Activated CD4-positive, alpha-beta T cell treated with anti-CD3 and anti-CD28 coated beads, Interleukin-2, amount 50 U/mL, for 4 hours (primary cell): ENCODE results near the gene STUB1.

Experiments used
- DNase-seq, 2 experiments: peaks; one replicate each; pipeline ENCODE4 v3.0.0-alpha.2; 2020

Gene STUB1

GRCh38 chr16:726438-727290, 46.5 kb downstream of the STUB1 start, which contains the start of the genes CCDC78 and HAGHL:
CCDC78 (minus strand) TSS chr16:726443; CDS start chr16:726367, 76 bp downstream.
HAGHL (plus strand) TSS chr16:727106; CDS start chr16:727510, 404 bp downstream.
- DNase-seq, result peak; percentile 39

- no peak for DNase-seq
Observed at GRCh38 chr16:727291-727977, 47.2 kb downstream of the STUB1 start.

- DNase-seq, result peak; percentile 34 to 35
Observed at GRCh38 chr16:728131-728889, 48.1 kb downstream of the STUB1 start.

GRCh38 chr16:728890-729744, 48.9 kb downstream of the STUB1 start:
- no peak for DNase-seq

- DNase-seq, result no peak
Observed at GRCh38 chr16:729768-730665, 49.8 kb downstream of the STUB1 start.

GRCh38 chr16:730666-731509, 50.7 kb downstream of the STUB1 start:
- DNase-seq, result no peak

GRCh38 chr16:732332-732731, 52.1 kb downstream of the STUB1 start:
- no peak for DNase-seq
